Panc1 (cell line): ENCODE measurements around the gene OR8B12.

ENCODE experiments used
- CTCF ChIP-seq: fragments of 450-650 bp; IDR thresholded peaks from 2 replicates; pipeline ENCODE4 v1.5.1; 2017; ENCODE audit warnings: mild to moderate bottlenecking
- POLR2AphosphoS5 ChIP-seq: IDR thresholded peaks from 2 replicates; pipeline ENCODE4 v1.6.1; 2012; ENCODE audit warnings: mild to moderate bottlenecking, low read depth, low read length, moderate library complexity
- SIN3A ChIP-seq: IDR thresholded peaks from 2 replicates; pipeline ENCODE4 v1.6.1; 2012; ENCODE audit warnings: low read depth, mild to moderate bottlenecking, low read length, moderate library complexity, borderline replicate concordance; ENCODE audit not compliant: insufficient read depth

GRCh38 chr11:124578761-124579160 is 35.3 kb upstream of the OR8B12 start:
- TF ChIP-seq CTCF (no peak), POLR2AphosphoS5 (no peak), SIN3A (no peak)
